C4-2B (cell line): ENCODE measurements around the gene ELAC2.

ENCODE experiments used
- ZFX ChIP-seq: fragments of 450-650 bp; IDR thresholded peaks from 2 replicates; pipeline ENCODE4 v1.6.1; 2017
- TF ChIP-seq, protein P1 (sequence below): fragments of 450-650 bp; conservative IDR thresholded peaks from 2 replicates; pipeline ENCODE4 v1.5.1; 2017; ENCODE audit warnings: mild to moderate bottlenecking

DNA sequence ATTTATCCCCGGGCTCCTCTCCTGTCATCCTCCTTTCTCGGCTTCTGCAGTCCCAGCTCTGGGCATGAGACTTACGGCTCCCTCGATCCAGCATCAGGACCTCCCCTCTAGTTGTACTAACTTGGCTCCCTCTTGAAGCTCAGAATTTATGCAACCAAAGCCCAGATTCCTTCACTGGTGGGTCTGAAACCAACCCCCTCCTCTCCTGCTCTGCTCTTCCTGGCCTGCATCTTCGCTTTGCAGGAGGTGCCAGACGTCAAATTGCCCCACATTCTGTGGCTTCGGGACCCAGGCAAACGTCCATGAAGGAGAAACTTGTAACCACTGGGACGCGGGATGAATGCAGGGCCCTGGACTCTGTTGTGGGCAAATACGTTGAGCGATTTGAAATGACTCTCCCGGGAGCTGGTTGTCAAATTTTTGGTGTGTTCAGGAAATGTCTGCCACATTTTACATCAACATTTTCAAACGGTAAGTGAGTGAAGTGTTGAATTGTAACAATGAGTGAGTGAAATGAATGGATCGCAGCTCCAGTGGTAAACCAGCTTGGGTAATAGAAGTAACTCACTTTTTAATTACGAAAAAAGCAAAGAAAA lies 29.3 kb upstream of the ELAC2 start:
- TF ChIP-seq ZFX, result no peak
- TF ChIP-seq, protein P1, sequence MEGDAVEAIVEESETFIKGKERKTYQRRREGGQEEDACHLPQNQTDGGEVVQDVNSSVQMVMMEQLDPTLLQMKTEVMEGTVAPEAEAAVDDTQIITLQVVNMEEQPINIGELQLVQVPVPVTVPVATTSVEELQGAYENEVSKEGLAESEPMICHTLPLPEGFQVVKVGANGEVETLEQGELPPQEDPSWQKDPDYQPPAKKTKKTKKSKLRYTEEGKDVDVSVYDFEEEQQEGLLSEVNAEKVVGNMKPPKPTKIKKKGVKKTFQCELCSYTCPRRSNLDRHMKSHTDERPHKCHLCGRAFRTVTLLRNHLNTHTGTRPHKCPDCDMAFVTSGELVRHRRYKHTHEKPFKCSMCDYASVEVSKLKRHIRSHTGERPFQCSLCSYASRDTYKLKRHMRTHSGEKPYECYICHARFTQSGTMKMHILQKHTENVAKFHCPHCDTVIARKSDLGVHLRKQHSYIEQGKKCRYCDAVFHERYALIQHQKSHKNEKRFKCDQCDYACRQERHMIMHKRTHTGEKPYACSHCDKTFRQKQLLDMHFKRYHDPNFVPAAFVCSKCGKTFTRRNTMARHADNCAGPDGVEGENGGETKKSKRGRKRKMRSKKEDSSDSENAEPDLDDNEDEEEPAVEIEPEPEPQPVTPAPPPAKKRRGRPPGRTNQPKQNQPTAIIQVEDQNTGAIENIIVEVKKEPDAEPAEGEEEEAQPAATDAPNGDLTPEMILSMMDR, result no peak
